Endothelial cell of umbilical vein (primary cell): Measurements from ENCODE around the gene STK38L. TPM values are rescaled to one million over a fixed set of nuclear protein-coding genes. Genes with fewer than 3 reads are reported as not detected.

Source experiments
- BruUV-seq: library from RNA; stranded (reverse); fragments of 400-500 nt; replicated peaks from 2 replicates; lab custom pipeline; 2021; lab: Mats Ljungman, UMichigan
- CTCF ChIA-PET: fragments of 300-600, 350-600 bp; sonication (Branson Sonifier 250); formaldehyde crosslinking; loops from one replicate; lab custom pipeline; 2021; ENCODE audit warnings: antibody characterized with exemption, inconsistent platforms; lab: Charles Lee
- POLR2A ChIA-PET: fragments of 300-600, 350-600 bp; sonication (Branson Sonifier 250); formaldehyde crosslinking; loops from one replicate; lab custom pipeline; 2021; ENCODE audit warnings: antibody characterized with exemption, inconsistent platforms; lab: Charles Lee
- DNase-seq: peaks from one replicate; pipeline ENCODE4 v3.0.0-alpha.2; 2011; ENCODE audit warnings: low read depth, low spot score
- FAIRE-seq: peaks from 2 replicates; lab custom pipeline; 2011; peaks lifted over from hg19 to GRCh38; lab: Jason Lieb, UNC
- H2AFZ ChIP-seq: 2 replicates; pipeline ENCODE4 v1.6.0; 2012; ENCODE audit warnings: low read depth, low read length, control low read depth, inconsistent platforms
- H3K27ac ChIP-seq: 2 replicates; pipeline ENCODE4 v1.5.1; 2011; ENCODE audit warnings: low read depth, mild to moderate bottlenecking, control low read depth, low read length, moderate library complexity; ENCODE audit not compliant: insufficient read depth
- H3K27me3 ChIP-seq, 2 experiments: 2 replicates each; pipeline versions ENCODE4 v1.6.0 to v1.6.1; 2011; ENCODE audit warnings: low read length in 2 of 2, mixed read lengths in 1 of 2; ENCODE audit not compliant: control insufficient read depth in 2 of 2, insufficient read depth in 2 of 2
- H3K36me3 ChIP-seq, 2 experiments: 2 replicates in 1 of 2; 3 replicates in 1 of 2; pipeline ENCODE4 v1.5.1; 2011; ENCODE audit warnings: low read length in 2 of 2, mild to moderate bottlenecking in 1 of 2, moderate library complexity in 1 of 2; ENCODE audit not compliant: control insufficient read depth in 2 of 2, insufficient read depth in 2 of 2; ENCODE audit errors: extremely low read depth in 1 of 2
- H3K4me1 ChIP-seq: 3 replicates; pipeline ENCODE4 v1.5.1; 2011; ENCODE audit warnings: mild to moderate bottlenecking, low read length; ENCODE audit not compliant: control insufficient read depth, insufficient read depth; ENCODE audit errors: extremely low read depth
- H3K4me2 ChIP-seq: 2 replicates; pipeline ENCODE4 v1.6.1; 2011; ENCODE audit warnings: low read length, control low read depth, mixed read lengths; ENCODE audit not compliant: insufficient read depth
- H3K4me3 ChIP-seq, 3 experiments: fragments of 200-600 bp in 1 of 3; sonication (generic), shearing (Covaris generic) in 1 of 3; replicated peaks in 1 of 3; 2 replicates each; pipeline ENCODE4 v1.5.1; 2011 to 2016; ENCODE audit warnings: control low read depth in 3 of 3, low read length in 3 of 3, mild to moderate bottlenecking in 2 of 3, inconsistent platforms in 1 of 3, low read depth in 1 of 3, moderate library complexity in 1 of 3; ENCODE audit not compliant: insufficient read depth in 1 of 3
- H3K79me2 ChIP-seq: 2 replicates; pipeline ENCODE4 v1.6.0; 2012; ENCODE audit warnings: low read length, inconsistent platforms; ENCODE audit not compliant: control insufficient read depth, insufficient read depth
- H3K9ac ChIP-seq: replicated peaks from 2 replicates; pipeline ENCODE3; 2011; ENCODE audit warnings: low read length, control low read depth; ENCODE audit not compliant: insufficient read depth; ENCODE audit errors: extremely low read depth
- H3K9me1 ChIP-seq: replicated peaks from 3 replicates; pipeline ENCODE4 v1.6.0; 2011; ENCODE audit warnings: mild to moderate bottlenecking, low read length; ENCODE audit not compliant: control insufficient read depth, insufficient read depth; ENCODE audit errors: extremely low read depth
- H3K9me3 ChIP-seq: replicated peaks from 2 replicates; pipeline ENCODE4 v1.5.1; 2012; ENCODE audit warnings: low read length, inconsistent platforms; ENCODE audit not compliant: control insufficient read depth, insufficient read depth
- H4K20me1 ChIP-seq: replicated peaks from 2 replicates; pipeline ENCODE3; 2011; ENCODE audit warnings: mild to moderate bottlenecking, low read length; ENCODE audit not compliant: control insufficient read depth, insufficient read depth; ENCODE audit errors: extremely low read depth
- CTCF ChIP-seq, 2 donors: IDR thresholded peaks; 1 replicate in 1 of 2; 2 replicates in 1 of 2; pipeline ENCODE4 v1.5.1; 2011; ENCODE audit warnings: low read length in 2 of 2, mild to moderate bottlenecking in 2 of 2, moderate library complexity in 2 of 2, control low read depth in 1 of 2, inconsistent platforms in 1 of 2, low read depth in 1 of 2; ENCODE audit not compliant: insufficient read depth in 1 of 2; ENCODE audit errors: extremely low read depth in 1 of 2
- EZH2 ChIP-seq: IDR thresholded peaks from 2 replicates; pipeline ENCODE4 v1.6.1; 2012; ENCODE audit warnings: borderline replicate concordance, low read depth, mild to moderate bottlenecking, moderate library complexity, low read length, inconsistent platforms; ENCODE audit not compliant: severe bottlenecking
- FOS ChIP-seq: IDR thresholded peaks from 2 replicates; pipeline ENCODE4 v1.6.1; 2011; ENCODE audit warnings: mild to moderate bottlenecking, low read length, moderate library complexity, borderline replicate concordance; ENCODE audit not compliant: insufficient read depth
- GATA2 ChIP-seq: IDR thresholded peaks from 2 replicates; pipeline ENCODE4 v1.7.0; 2011; ENCODE audit warnings: low read depth, mild to moderate bottlenecking, moderate library complexity, mixed read lengths, low read length; ENCODE audit not compliant: insufficient read length, insufficient read depth
- POLR2A ChIP-seq: IDR thresholded peaks from 2 replicates; pipeline ENCODE4 v1.6.1; 2012; ENCODE audit warnings: low read depth, mild to moderate bottlenecking, control low read depth, low read length
- POLR2AphosphoS5 ChIP-seq: IDR thresholded peaks from 2 replicates; pipeline ENCODE4 v1.6.1; 2012; ENCODE audit warnings: low read depth, mild to moderate bottlenecking, control low read depth, low read length, moderate library complexity; ENCODE audit not compliant: insufficient read depth
- dilution Hi-C: fragments of 300-500 bp; cut with MboI; formaldehyde crosslinking; loops from one replicate; pipeline ENCODE4 v1.15.0; 2019; ENCODE audit warnings: low sequenced_read_pairs; ENCODE audit not compliant: extremely low pct_ligation_motif_present
- intact Hi-C: fragments of 100-400 bp; cut with micrococcal nuclease; formaldehyde crosslinking; loops from one replicate; pipeline ENCODE4 v1.10.0; 2022
- polyA plus RNA-seq, 4 experiments: library from polyadenylated mRNA; depleted of rRNA in 3 of 4; stranded (reverse) in 3 of 4; unstranded in 1 of 4; fragments of >200 nt; gene quantifications; 2 replicates each; pipeline versions ENCODE4 v1.2.1 to v1.2.3, GENCODE V29; 2011 to 2012; ENCODE audit warnings: missing spikeins in 1 of 4
- total RNA-seq: library from RNA; stranded (reverse); gene quantifications from 2 replicates; pipeline ENCODE4 v1.2.3, GENCODE V29; 2021
- TF ChIP-seq, protein P1 (sequence below): IDR thresholded peaks from 2 replicates; pipeline ENCODE4 v1.6.1; 2011; ENCODE audit not compliant: insufficient read depth, insufficient read length

Gene STK38L
- total and polyA plus RNA-seq, 2 donors (not counting 3 experiments of a cell fraction or from before 2014, with no cell fraction given), result 14.7 to 58.4 TPM

DNA sequence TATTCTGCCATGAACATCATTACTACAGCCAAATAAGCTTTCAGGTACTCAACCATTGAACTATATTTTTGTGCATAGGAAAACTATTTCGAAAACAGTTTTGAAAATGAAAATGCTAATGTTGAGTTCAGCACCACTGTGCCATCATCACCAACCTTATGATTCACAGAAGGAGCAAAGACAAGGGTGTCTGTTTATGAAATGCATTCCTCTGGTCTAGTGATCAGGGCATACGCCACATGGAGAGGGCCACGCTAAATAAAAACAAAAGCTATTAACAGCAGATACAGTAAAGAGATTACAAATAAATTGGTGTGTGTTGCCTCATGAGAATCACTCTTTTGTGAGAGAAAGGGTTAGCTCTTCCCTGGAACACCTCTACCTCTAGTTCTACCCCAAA, 45.3 kb downstream of the STK38L start:
- dilution Hi-C loops, result no loop called here
- FAIRE-seq (no peak), DNase-seq (no peak)
- Histone ChIP-seq H3K4me2 (no peak overlapping the region), H2AFZ (no peak overlapping the region), H4K20me1 (no peaks in the 10 kb centered on the region), H3K4me1 (peaks cover 63% of the 10 kb centered on the region), H3K9me1 (no peaks in the 10 kb centered on the region), H3K27ac (no peak overlapping the region), H3K79me2 (no peaks in the 10 kb centered on the region), H3K9ac (no peak overlapping the region), H3K36me3 (no peaks in the 10 kb centered on the region), H3K27me3 (no peaks in the 10 kb centered on the region), H3K4me3 (no peak overlapping the region), H3K9me3 (no peaks in the 10 kb centered on the region)
- CTCF ChIA-PET, result interaction anchor here (1.4 to 3.2 kb wide), 2 partner anchors 12 to 17 kb away, joined by 5 to 24 read pairs; no protein-coding TSS in a partner anchor
- POLR2A ChIA-PET, result no interaction called here
- BruUV-seq, result no TSS peak
- intact Hi-C loops, result no loop called here
- TF ChIP-seq CTCF (IDR thresholded peaks at IDR 0.05; ENCODE audit: extremely low read depth in 1 of 2, insufficient read depth in 1 of 2, low read depth in 1 of 2, low read length in 2 of 2), result no peak
- TF ChIP-seq POLR2A, result no peak
- TF ChIP-seq EZH2, result no peak
- TF ChIP-seq, protein P1, sequence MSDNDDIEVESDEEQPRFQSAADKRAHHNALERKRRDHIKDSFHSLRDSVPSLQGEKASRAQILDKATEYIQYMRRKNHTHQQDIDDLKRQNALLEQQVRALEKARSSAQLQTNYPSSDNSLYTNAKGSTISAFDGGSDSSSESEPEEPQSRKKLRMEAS, result no peak
- TF ChIP-seq GATA2, result no peak
- no peak for TF ChIP-seq POLR2AphosphoS5
- TF ChIP-seq FOS, result no peak
